ENCODE data around the gene PARP1. TPM values are rescaled to one million over a fixed set of nuclear protein-coding genes. Genes with fewer than 3 reads are reported as not detected.

PARP1 gene
- total and polyA plus RNA-seq, 12 donors, result 15.3 to 150 (median 70.6) TPM

DNA sequence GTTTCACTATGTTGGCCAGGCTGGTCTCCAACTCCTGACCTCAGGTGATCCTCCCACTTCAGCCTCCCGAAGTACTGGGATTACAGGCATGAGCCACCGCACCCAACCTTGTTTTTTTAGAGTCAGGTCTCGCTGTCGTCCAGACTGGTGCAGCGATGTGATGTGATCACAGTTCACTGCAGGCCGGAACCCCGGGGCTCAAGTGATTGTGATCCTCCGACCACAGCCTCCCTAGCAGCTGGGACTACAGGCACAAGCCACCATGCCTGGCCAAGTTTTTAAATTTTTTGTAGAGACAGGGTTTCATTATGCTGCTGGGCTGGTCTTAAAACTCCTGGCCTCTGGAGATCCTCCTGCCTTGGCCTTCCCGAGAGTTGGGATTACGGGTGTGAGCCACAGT lies 52.9 kb downstream of the PARP1 start:
- no peaks in the 10 kb centered on the region for H3K27me3 ChIP-seq
- DNase-seq, result no peak
- no peak overlapping the region for H3K27ac ChIP-seq
- intact Hi-C loops (cut with DNase I), result no loop called here
- H3K4me1 ChIP-seq (replicated peaks in 1 of 2), result no peaks in the 10 kb centered on the region
- 96 to 98% (median 97%) methylated on average over 9 to 10 of the region's 10 CpGs for WGBS, 4 donors
- H3K4me3 ChIP-seq, result no peak overlapping the region
- no peaks in the 10 kb centered on the region for H3K9me3 ChIP-seq (replicated peaks in 1 of 3)
- TF ChIP-seq POLR2A (IDR thresholded peaks at IDR 0.05), result no peak
- TF ChIP-seq, protein P1, sequence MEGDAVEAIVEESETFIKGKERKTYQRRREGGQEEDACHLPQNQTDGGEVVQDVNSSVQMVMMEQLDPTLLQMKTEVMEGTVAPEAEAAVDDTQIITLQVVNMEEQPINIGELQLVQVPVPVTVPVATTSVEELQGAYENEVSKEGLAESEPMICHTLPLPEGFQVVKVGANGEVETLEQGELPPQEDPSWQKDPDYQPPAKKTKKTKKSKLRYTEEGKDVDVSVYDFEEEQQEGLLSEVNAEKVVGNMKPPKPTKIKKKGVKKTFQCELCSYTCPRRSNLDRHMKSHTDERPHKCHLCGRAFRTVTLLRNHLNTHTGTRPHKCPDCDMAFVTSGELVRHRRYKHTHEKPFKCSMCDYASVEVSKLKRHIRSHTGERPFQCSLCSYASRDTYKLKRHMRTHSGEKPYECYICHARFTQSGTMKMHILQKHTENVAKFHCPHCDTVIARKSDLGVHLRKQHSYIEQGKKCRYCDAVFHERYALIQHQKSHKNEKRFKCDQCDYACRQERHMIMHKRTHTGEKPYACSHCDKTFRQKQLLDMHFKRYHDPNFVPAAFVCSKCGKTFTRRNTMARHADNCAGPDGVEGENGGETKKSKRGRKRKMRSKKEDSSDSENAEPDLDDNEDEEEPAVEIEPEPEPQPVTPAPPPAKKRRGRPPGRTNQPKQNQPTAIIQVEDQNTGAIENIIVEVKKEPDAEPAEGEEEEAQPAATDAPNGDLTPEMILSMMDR (IDR thresholded peaks at IDR 0.05), result no peak
- peaks cover 0 to 4% of the 10 kb centered on the region in 2 donors for H3K36me3 ChIP-seq (replicated peaks in 1 of 2)

DNA sequence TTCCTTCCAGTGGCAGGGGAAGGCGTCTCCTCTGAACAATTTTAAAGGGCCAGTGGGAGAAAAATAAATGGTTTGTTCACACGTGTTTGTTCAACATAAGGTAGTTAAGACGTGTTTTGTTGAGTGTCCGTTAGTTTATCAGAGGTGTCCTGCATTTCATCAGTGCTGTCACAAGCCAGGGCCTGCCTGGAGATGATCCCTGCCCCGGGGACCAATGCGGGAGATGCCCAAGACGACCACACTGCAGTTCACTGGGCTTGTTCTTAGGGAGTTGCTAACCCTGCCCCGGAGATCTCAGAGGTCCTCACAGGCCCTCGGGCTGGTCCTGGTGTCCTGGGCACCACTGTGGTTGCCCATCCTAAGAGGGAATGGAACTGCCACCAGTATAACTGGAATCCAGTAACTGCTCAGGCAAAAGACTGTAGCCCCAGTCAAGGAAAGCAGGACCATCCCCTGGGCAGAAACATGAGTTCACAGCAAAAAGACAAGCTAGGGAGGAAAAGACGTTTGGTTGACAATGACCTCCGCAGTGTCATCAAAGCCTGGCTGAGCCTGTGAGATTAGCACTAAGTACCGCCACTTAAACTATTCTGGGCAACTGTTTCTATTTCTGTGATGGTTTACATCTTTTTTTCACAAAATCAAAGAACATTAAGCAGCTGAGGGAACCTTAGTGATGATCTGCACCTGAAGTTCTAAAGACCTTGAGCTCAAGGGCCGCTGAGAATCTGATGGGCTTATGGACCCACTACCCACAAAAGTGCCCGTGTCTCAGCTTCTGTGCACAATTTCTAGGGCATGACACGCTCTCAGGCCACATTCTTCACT lies 54.0 kb downstream of the PARP1 start:
- no peaks in the 10 kb centered on the region for H3K9me3 ChIP-seq (replicated peaks in 1 of 3)
- WGBS, 4 donors, result 67 to 75% (median 72%) methylated on average over 10 to 15 of the region's 15 CpGs
- intact Hi-C loops (cut with DNase I), result no loop called here
- TF ChIP-seq, protein P1 (IDR thresholded peaks at IDR 0.05), result no peak
- no peak for TF ChIP-seq POLR2A (IDR thresholded peaks at IDR 0.05)
- H3K27me3 ChIP-seq, result no peaks in the 10 kb centered on the region
- H3K4me1 ChIP-seq (replicated peaks in 1 of 2), result no peaks in the 10 kb centered on the region
- no peak overlapping the region for H3K27ac ChIP-seq
- no peak overlapping the region for H3K4me3 ChIP-seq
- no peak for DNase-seq
- H3K36me3 ChIP-seq (replicated peaks in 1 of 2), result peaks cover 0 to under 1% of the 10 kb centered on the region in 2 donors

DNA sequence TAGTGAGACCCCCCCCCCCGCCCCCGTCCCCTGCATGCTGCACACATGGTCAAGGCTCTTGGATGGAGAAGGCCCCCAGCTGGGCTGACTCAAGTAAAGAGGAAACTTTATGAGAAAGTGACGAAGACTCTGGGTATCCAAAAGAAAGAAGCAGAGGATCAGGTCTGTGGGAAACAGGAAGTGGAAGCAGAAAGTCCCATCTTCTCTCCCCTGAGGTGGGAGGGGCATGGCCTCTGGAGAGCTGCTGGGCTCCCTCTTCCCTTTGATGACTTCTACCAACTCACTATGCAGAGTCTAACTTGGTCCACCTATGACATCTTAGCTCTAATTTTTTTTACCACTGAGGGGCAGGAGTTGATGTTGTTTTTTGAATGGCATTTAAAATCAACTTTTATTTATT lies 56.2 kb downstream of the PARP1 start:
- intact Hi-C loops (cut with DNase I), result no loop called here
- no peak for DNase-seq
- Histone ChIP-seq H3K27ac (no peak overlapping the region), H3K4me1 (replicated peaks in 1 of 2) (no peaks in the 10 kb centered on the region), H3K27me3 (no peaks in the 10 kb centered on the region), H3K9me3 (replicated peaks in 1 of 3) (no peaks in the 10 kb centered on the region), H3K4me3 (no peak overlapping the region), H3K36me3 (replicated peaks in 1 of 2) (no peaks in the 10 kb centered on the region)
- TF ChIP-seq POLR2A (IDR thresholded peaks at IDR 0.05), result no peak
- TF ChIP-seq, protein P1 (IDR thresholded peaks at IDR 0.05), result no peak
- 65 to 76% (median 70%) methylated on average over 3 of the region's 3 CpGs for WGBS, 4 donors

DNA sequence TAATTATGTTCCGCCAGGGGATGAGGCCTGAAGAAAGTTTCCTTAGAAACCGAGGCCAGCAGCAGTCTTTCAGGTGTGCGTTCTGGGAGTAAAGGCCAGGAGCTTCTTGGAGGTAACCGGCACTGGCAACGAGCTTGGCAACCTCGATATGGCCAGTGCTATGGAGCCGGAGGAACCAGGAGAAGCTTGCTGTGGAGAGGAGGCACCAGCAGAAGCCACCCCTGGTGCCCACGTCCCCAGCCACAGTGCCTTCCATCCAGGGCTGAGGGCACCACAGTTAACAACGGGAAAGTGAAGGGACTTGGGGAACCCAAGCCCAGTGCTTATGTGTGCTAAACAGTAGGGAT lies 57.4 kb downstream of the PARP1 start:
- no peaks in the 10 kb centered on the region for H3K4me1 ChIP-seq (replicated peaks in 1 of 2)
- no peak overlapping the region for H3K27ac ChIP-seq
- H3K4me3 ChIP-seq, result no peak overlapping the region
- DNase-seq, result no peak
- intact Hi-C loops (cut with DNase I), result no loop called here
- 55 to 72% (median 67%) methylated on average over 5 to 9 of the region's 9 CpGs for WGBS, 4 donors
- no peaks in the 10 kb centered on the region for H3K27me3 ChIP-seq
- no peak for TF ChIP-seq POLR2A (IDR thresholded peaks at IDR 0.05)
- TF ChIP-seq, protein P1 (IDR thresholded peaks at IDR 0.05), result no peak
- no peaks in the 10 kb centered on the region for H3K36me3 ChIP-seq (replicated peaks in 1 of 2)
- no peaks in the 10 kb centered on the region for H3K9me3 ChIP-seq (replicated peaks in 1 of 3)
